HEK293T (cell line): ENCODE data around the gene PIP5K1C.

Experiments
- BHLHE40 ChIP-seq: fragments of 450-650 bp; IDR thresholded peaks from 2 replicates; pipeline ENCODE4 v1.6.1; 2016; ENCODE audit warnings: mild to moderate bottlenecking, moderate library complexity, borderline replicate concordance
- ELF4 ChIP-seq: fragments of 450-650 bp; IDR thresholded peaks from 2 replicates; pipeline ENCODE4 v1.6.1; 2017; ENCODE audit warnings: antibody characterized with exemption
- PKNOX1 ChIP-seq: fragments of 450-650 bp; IDR thresholded peaks from 2 replicates; pipeline ENCODE4 v1.6.1; 2016
- SP1 ChIP-seq: fragments of 450-650 bp; IDR thresholded peaks from 2 replicates; pipeline ENCODE4 v1.6.1; 2017
- SUZ12 ChIP-seq: fragments of 450-650 bp; IDR thresholded peaks from 2 replicates; pipeline ENCODE4 v1.6.1; 2016; ENCODE audit warnings: mild to moderate bottlenecking
- TARDBP ChIP-seq: fragments of 450-650 bp; IDR thresholded peaks from 2 replicates; pipeline ENCODE4 v1.6.1; 2016

GRCh38 chr19:3658870-3659745 lies 41.2 kb downstream of the PIP5K1C start:
- TF ChIP-seq BHLHE40 (no peak), SP1 (no peak), PKNOX1 (no peak), ELF4 (no peak), SUZ12 (no peak), TARDBP (no peak)
